K562 (cell line): ENCODE data around the gene SERPINB5. TPM values are rescaled to one million over a fixed set of nuclear protein-coding genes. Genes with fewer than 3 reads are reported as not detected.

ENCODE experiments used
- E4F1 ChIP-seq: fragments of 250-450 bp; sonication (Bioruptor Pico); IDR thresholded peaks from 2 replicates; pipeline ENCODE4 v1.5.0; 2021; ENCODE audit warnings: mild to moderate bottlenecking, borderline replicate concordance
- JUND ChIP-seq, 2 experiments: IDR thresholded peaks; 2 replicates in 1 of 2; 3 replicates in 1 of 2; pipeline ENCODE4 v1.6.1; 2011; ENCODE audit warnings: borderline replicate concordance in 2 of 2, low read depth in 2 of 2, low read length in 2 of 2, improper control_type of control experiment in 1 of 2, missing biosample characterization in 1 of 2, missing genetic modification characterization in 1 of 2, missing genetic modification reagents in 1 of 2
- MCM3 ChIP-seq: fragments of 450-650 bp; IDR thresholded peaks from 2 replicates; pipeline ENCODE4 v1.6.1; 2016
- NEUROD1 ChIP-seq: fragments of 150-350 bp; IDR thresholded peaks from 2 replicates; pipeline ENCODE4 v1.6.1; 2014; ENCODE audit warnings: borderline replicate concordance, low read length, low read depth; ENCODE audit not compliant: partially characterized antibody
- PHB ChIP-seq: fragments of 250-450 bp; sonication (Bioruptor Pico); IDR thresholded peaks from 2 replicates; pipeline ENCODE4 v1.5.0; 2021
- RNF2 ChIP-seq: sonication (generic); IDR thresholded peaks from 2 replicates; pipeline ENCODE4 v1.6.1; 2016
- SAP30 ChIP-seq: fragments of 200-600 bp; sonication (generic); IDR thresholded peaks from 2 replicates; pipeline ENCODE4 v1.6.1; 2012; ENCODE audit warnings: borderline replicate concordance, low read depth, mild to moderate bottlenecking, moderate library complexity, low read length, control low read depth, inconsistent platforms; ENCODE audit not compliant: insufficient read depth, poor library complexity, severe bottlenecking
- TAF15 ChIP-seq: fragments of 200-400 bp; formaldehyde crosslinking; IDR thresholded peaks from 2 replicates; pipeline ENCODE4 v1.6.1; 2017; ENCODE audit warnings: mild to moderate bottlenecking, low read depth, low read length, moderate library complexity
- TAL1 ChIP-seq: fragments of 450-650 bp; IDR thresholded peaks from 2 replicates; pipeline ENCODE4 v1.6.1; 2016; ENCODE audit warnings: mild to moderate bottlenecking
- XRCC4 ChIP-seq: IDR thresholded peaks from one replicate; pipeline ENCODE4 v1.6.1; 2011; ENCODE audit not compliant: insufficient read depth, insufficient read length; ENCODE audit errors: extremely low read depth
- ZNF184 ChIP-seq: sonication (generic); formaldehyde crosslinking; IDR thresholded peaks from 2 replicates; pipeline ENCODE4 v1.5.0; 2020; ENCODE audit warnings: missing genetic modification reagents
- polyA plus RNA-seq, 8 experiments: library from polyadenylated mRNA; depleted of rRNA in 4 of 8; stranded (reverse) in 5 of 8; unstranded in 3 of 8; fragments of >200 nt; fragmentation: Nextera tagmentation in 2 of 8; fragmentation: Illumina TruSeq in 1 of 8; extraction: Ambion mirVana in 2 of 8; extraction: Trizol in 1 of 8; gene quantifications; 2 replicates each; pipeline versions ENCODE4 v1.2.1 to v1.2.3, GENCODE V29; 2011 to 2014; ENCODE audit warnings: inconsistent platforms in 1 of 8, missing spikeins in 1 of 8
- total RNA-seq, 7 experiments: library from RNA; depleted of rRNA in 6 of 7; stranded (reverse); fragments of >200 nt in 6 of 7; fragmentation: Illumina TruSeq in 2 of 7; extraction: Trizol in 2 of 7; gene quantifications; 2 replicates each; pipeline versions ENCODE4 v1.2.1 to v1.2.3, GENCODE V29; 2011 to 2021; ENCODE audit warnings: low replicate concordance in 1 of 7
- TF ChIP-seq, protein P1 (sequence below): fragments of 250-450 bp; sonication (Bioruptor Pico); IDR thresholded peaks from 2 replicates; pipeline ENCODE4 v1.5.0; 2021; ENCODE audit warnings: mild to moderate bottlenecking, moderate library complexity
- TF ChIP-seq, protein P2 (sequence below): fragments of 250-450 bp; sonication (Bioruptor Pico); IDR thresholded peaks from 2 replicates; pipeline ENCODE4 v1.8.0; 2022; ENCODE audit warnings: moderate library complexity, mild to moderate bottlenecking, inconsistent platforms

SERPINB5 gene
- total and polyA plus RNA-seq, 9 of the 15 experiments (the other 6 are each of a cell fraction or from before 2014, with no cell fraction given): 0.05 to 1.4 (median 0.49) TPM; not detected in 1

GRCh38 chr18:63539904-63540510, 63.2 kb downstream of the SERPINB5 start (continued):
- TF ChIP-seq, protein P1, sequence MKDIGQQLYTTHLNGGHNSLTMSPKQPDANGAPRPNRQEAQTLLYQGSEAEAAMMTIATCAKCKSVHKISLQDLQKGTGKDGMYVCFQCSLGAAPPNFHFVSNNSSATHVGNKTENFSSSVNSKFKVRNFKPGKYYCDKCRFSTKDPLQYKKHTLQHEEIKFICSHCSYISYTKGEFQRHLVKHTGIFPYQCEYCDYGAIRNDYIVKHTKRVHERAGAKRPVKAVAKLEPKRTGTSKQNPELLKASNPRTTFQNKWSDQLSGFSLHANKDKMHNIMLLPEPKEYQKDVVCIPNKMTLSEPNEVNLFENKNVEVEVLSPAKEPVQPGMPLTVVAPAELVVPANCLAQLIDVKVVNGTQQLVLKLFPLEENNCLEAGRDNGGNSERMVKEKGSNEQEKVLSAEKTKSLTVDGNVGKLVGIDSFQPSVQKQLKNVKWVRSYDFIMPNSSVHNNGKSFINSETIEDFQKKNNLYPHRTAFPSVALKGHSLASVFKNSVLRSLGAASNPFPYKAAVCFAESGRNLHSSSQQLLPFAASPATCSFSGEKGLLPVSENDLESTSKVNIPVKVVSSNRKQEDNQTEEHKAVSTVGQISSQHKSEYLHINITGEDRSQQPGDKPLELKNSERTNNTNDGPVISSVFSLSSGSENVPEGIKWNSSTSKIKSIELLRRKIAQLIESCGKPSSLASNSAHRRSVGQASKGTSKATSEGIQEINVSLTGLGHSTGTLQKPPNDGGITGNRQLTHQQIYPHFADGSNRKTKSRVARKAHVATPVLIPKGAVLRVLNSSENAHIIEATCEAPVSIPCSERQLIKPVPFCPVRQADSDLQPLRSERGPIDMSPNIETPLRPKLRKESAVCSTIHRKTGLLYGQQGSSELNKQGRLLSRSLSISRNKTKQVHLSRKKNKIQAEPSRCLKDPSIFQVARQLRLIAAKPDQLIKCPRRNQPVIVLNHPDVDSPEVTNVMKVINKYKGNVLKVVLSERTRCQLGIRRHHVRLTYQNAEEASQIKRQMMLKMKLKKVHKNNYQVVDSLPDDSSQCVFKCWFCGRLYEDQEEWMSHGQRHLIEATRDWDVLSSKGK (CRISPR knock-in tag): no peak
- no peak for TF ChIP-seq TAF15
- TF ChIP-seq RNF2: no peak
- TF ChIP-seq SAP30: no peak
- no peak for TF ChIP-seq NEUROD1
- no peak for TF ChIP-seq XRCC4
- TF ChIP-seq, protein P2, sequence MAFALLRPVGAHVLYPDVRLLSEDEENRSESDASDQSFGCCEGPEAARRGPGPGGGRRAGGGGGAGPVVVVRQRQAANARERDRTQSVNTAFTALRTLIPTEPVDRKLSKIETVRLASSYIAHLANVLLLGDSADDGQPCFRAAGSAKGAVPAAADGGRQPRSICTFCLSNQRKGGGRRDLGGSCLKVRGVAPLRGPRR (CRISPR knock-in tag): no peak
- no peak for TF ChIP-seq JUND (IDR thresholded peaks at IDR 0.05; ENCODE audit: borderline replicate concordance, low read depth, low read length)
- no peak for TF ChIP-seq JUND (tag; IDR thresholded peaks at IDR 0.05; ENCODE audit: borderline replicate concordance, low read depth, low read length)
- no peak for TF ChIP-seq PHB (CRISPR knock-in tag)
- TF ChIP-seq TAL1: no peak
- TF ChIP-seq MCM3: no peak
- TF ChIP-seq ZNF184 (CRISPR knock-in tag): no peak
- no peak for TF ChIP-seq E4F1 (CRISPR knock-in tag)
